HepG2 (cell line): ENCODE results near the gene EFEMP2. TPM values are rescaled to one million over a fixed set of nuclear protein-coding genes. Genes with fewer than 3 reads are reported as not detected.

Experiments
- AGO2 ChIP-seq: fragments of 200-400 bp; formaldehyde crosslinking; optimal IDR thresholded peaks from 2 replicates; pipeline ENCODE3; 2017; ENCODE audit warnings: mild to moderate bottlenecking, low read depth, low read length, moderate library complexity
- CCDC6 ChIP-seq: sonication (generic); formaldehyde crosslinking; IDR thresholded peaks from 2 replicates; pipeline ENCODE4 v1.8.1; 2022; ENCODE audit warnings: mild to moderate bottlenecking, missing genetic modification reagents, moderate library complexity
- FOXO1 ChIP-seq: sonication (generic); formaldehyde crosslinking; IDR thresholded peaks from 2 replicates; pipeline ENCODE4 v1.4.0; 2020; ENCODE audit warnings: missing genetic modification reagents
- HDAC2 ChIP-seq: sonication (generic); formaldehyde crosslinking; IDR thresholded peaks from 2 replicates; pipeline ENCODE4 v1.4.0; 2020; ENCODE audit warnings: missing genetic modification reagents
- HNRNPLL ChIP-seq: fragments of 200-400 bp; formaldehyde crosslinking; IDR thresholded peaks from 2 replicates; pipeline ENCODE4 v1.6.1; 2017; ENCODE audit warnings: mild to moderate bottlenecking, low read depth, low read length; ENCODE audit not compliant: poor library complexity, severe bottlenecking
- HOXA5 ChIP-seq: sonication (generic); formaldehyde crosslinking; IDR thresholded peaks from 2 replicates; pipeline ENCODE4 v1.4.0; 2020; ENCODE audit warnings: missing genetic modification reagents
- HOXA9 ChIP-seq: sonication (generic); formaldehyde crosslinking; IDR thresholded peaks from 2 replicates; pipeline ENCODE4 v1.8.1; 2022; ENCODE audit warnings: missing genetic modification reagents, mild to moderate bottlenecking, moderate library complexity, borderline replicate concordance
- MYC ChIP-seq: sonication (generic); formaldehyde crosslinking; IDR thresholded peaks from 2 replicates; pipeline ENCODE4 v1.9.0; 2021; ENCODE audit warnings: missing genetic modification reagents, borderline replicate concordance
- NFYB ChIP-seq: sonication (generic); formaldehyde crosslinking; IDR thresholded peaks from 2 replicates; pipeline ENCODE4 v1.4.0; 2020; ENCODE audit warnings: missing genetic modification reagents
- POLR2AphosphoS2 ChIP-seq: IDR thresholded peaks from 2 replicates; pipeline ENCODE4 v1.6.1; 2011; ENCODE audit warnings: low read depth, low read length, improper control_type of control experiment
- ZNF251 ChIP-seq: sonication (generic); formaldehyde crosslinking; IDR thresholded peaks from 2 replicates; pipeline ENCODE4 v1.9.0; 2021; ENCODE audit warnings: mild to moderate bottlenecking, missing genetic modification reagents
- ZNF274 ChIP-seq: sonication (generic); formaldehyde crosslinking; IDR thresholded peaks from 2 replicates; pipeline ENCODE4 v1.5.1; 2020; ENCODE audit warnings: mild to moderate bottlenecking, missing genetic modification reagents
- ZNF607 ChIP-seq: sonication (generic); formaldehyde crosslinking; IDR thresholded peaks from 2 replicates; pipeline ENCODE4 v1.5.1; 2020; ENCODE audit warnings: missing genetic modification reagents, mild to moderate bottlenecking, borderline replicate concordance
- polyA plus RNA-seq, 8 experiments: library from polyadenylated mRNA; depleted of rRNA in 3 of 8; stranded (reverse) in 7 of 8; unstranded in 1 of 8; fragments of >200 nt; fragmentation: Illumina TruSeq in 4 of 8; extraction: Trizol in 4 of 8; gene quantifications; 2 replicates each; pipeline versions ENCODE4 v1.2.1 to v1.2.3, GENCODE V29; 2011 to 2016; ENCODE audit warnings: low read depth in 4 of 8, missing spikeins in 1 of 8, mixed read lengths in 1 of 8; ENCODE audit not compliant: insufficient read depth in 1 of 8
- total RNA-seq, 5 experiments: library from RNA; depleted of rRNA; stranded (reverse); fragments of >200 nt; fragmentation: Illumina TruSeq; extraction: Trizol; gene quantifications; 2 replicates each; pipeline ENCODE4 v1.2.3, GENCODE V29; 2016; ENCODE audit warnings: low read depth in 1 of 5
- TF ChIP-seq, protein P1 (sequence below): IDR thresholded peaks from 2 replicates; pipeline ENCODE4 v1.6.1; 2016; ENCODE audit warnings: missing compliant biosample characterization, missing genetic modification reagents, borderline replicate concordance
- TF ChIP-seq, protein P2 (sequence below): IDR thresholded peaks from 2 replicates; pipeline ENCODE4 v1.6.1; 2016; ENCODE audit warnings: mild to moderate bottlenecking, missing biosample characterization, missing genetic modification reagents
- TF ChIP-seq, protein P3 (sequence below): sonication (generic); formaldehyde crosslinking; IDR thresholded peaks from 2 replicates; pipeline ENCODE4 v1.4.0; 2020; ENCODE audit warnings: missing genetic modification reagents
- TF ChIP-seq, protein P4 (sequence below): sonication (generic); formaldehyde crosslinking; IDR thresholded peaks from 2 replicates; pipeline ENCODE4 v1.5.0; 2020; ENCODE audit warnings: mild to moderate bottlenecking, low read depth, missing genetic modification reagents, borderline replicate concordance
- TF ChIP-seq, protein P5 (sequence below): sonication (generic); formaldehyde crosslinking; conservative IDR thresholded peaks from 2 replicates; pipeline ENCODE4 v1.8.1; 2023; ENCODE audit warnings: missing genetic modification reagents
- TF ChIP-seq, protein P6 (sequence below): IDR thresholded peaks from 2 replicates; pipeline ENCODE4 v1.6.1; 2012; ENCODE audit warnings: low read depth, low read length, improper control_type of control experiment
- TF ChIP-seq, protein P7 (sequence below): sonication (generic); formaldehyde crosslinking; IDR thresholded peaks from 2 replicates; pipeline ENCODE4 v1.5.0; 2020; ENCODE audit warnings: missing genetic modification reagents

Gene EFEMP2
- total and polyA plus RNA-seq, 2 of the 13 experiments (the other 11 are each of a cell fraction or from before 2014, with no cell fraction given), result 7.4 to 29.7 TPM

DNA sequence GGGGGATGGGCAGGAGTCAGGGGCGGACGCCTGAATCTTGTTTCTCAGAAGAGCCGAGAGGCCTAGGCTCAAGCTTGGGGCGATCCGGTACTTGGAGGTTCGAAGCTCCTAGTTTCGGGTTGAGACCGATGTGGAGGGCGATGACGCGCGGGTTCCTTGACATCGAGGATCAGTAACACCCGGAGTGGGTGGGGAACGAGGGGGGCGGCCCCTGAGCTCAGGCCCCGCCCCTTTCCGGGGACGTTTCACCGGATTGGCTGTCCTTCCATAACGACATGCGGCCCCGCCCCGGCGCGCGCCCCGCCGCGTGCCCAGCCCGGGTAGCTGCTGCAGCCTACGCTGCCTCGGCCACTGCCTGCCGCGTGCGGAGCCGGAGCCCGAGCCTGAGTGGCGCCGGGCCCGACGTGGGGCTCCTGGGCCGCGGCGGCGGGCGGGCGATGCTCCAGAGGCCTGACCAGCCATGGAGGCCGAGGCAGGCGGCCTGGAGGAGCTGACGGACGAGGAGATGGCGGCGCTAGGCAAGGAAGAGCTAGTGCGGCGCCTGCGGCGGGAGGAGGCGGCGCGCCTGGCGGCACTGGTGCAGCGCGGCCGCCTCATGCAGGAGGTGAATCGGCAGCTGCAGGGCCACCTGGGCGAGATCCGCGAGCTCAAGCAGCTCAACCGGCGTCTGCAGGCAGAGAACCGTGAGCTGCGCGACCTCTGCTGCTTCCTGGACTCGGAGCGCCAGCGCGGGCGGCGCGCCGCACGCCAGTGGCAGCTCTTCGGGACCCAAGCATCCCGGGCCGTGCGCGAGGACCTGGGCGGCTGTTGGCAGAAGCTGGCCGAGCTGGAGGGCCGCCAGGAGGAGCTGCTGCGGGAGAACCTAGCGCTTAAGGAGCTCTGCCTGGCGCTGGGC is 18.0 kb upstream of the EFEMP2 start, which contains the start of gene CCDC85B (continued):
- peak; percentile 63 for TF ChIP-seq HNRNPLL
- TF ChIP-seq, protein P1, sequence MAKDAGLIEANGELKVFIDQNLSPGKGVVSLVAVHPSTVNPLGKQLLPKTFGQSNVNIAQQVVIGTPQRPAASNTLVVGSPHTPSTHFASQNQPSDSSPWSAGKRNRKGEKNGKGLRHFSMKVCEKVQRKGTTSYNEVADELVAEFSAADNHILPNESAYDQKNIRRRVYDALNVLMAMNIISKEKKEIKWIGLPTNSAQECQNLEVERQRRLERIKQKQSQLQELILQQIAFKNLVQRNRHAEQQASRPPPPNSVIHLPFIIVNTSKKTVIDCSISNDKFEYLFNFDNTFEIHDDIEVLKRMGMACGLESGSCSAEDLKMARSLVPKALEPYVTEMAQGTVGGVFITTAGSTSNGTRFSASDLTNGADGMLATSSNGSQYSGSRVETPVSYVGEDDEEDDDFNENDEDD, result peak; percentile 90; the same call in 1 of the 2 replicates
- peak; percentile 32; the same call in 1 of the 2 replicates for TF ChIP-seq FOXO1 (CRISPR knock-in tag)
- TF ChIP-seq CCDC6 (CRISPR knock-in tag), result peak; percentile 94; the same call in 1 of the 2 replicates
- TF ChIP-seq, protein P2, sequence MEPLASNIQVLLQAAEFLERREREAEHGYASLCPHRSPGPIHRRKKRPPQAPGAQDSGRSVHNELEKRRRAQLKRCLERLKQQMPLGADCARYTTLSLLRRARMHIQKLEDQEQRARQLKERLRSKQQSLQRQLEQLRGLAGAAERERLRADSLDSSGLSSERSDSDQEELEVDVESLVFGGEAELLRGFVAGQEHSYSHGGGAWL (CRISPR knock-in tag), result peak; percentile 78; the same call in 1 of the 2 replicates
- TF ChIP-seq ZNF607, result peak; percentile 83
- TF ChIP-seq MYC, result peak; percentile 98
- peak; percentile 62; the same call in 1 of the 2 replicates for TF ChIP-seq HOXA9
- peak; percentile 64 for TF ChIP-seq POLR2AphosphoS2
- TF ChIP-seq ZNF274 (CRISPR knock-in tag), result no peak; the same call in none of the 2 replicates
- TF ChIP-seq, protein P3, sequence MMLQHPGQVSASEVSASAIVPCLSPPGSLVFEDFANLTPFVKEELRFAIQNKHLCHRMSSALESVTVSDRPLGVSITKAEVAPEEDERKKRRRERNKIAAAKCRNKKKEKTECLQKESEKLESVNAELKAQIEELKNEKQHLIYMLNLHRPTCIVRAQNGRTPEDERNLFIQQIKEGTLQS, result no peak
- TF ChIP-seq, protein P4, sequence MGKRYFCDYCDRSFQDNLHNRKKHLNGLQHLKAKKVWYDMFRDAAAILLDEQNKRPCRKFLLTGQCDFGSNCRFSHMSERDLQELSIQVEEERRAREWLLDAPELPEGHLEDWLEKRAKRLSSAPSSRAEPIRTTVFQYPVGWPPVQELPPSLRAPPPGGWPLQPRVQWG, result no peak
- TF ChIP-seq, protein P5, sequence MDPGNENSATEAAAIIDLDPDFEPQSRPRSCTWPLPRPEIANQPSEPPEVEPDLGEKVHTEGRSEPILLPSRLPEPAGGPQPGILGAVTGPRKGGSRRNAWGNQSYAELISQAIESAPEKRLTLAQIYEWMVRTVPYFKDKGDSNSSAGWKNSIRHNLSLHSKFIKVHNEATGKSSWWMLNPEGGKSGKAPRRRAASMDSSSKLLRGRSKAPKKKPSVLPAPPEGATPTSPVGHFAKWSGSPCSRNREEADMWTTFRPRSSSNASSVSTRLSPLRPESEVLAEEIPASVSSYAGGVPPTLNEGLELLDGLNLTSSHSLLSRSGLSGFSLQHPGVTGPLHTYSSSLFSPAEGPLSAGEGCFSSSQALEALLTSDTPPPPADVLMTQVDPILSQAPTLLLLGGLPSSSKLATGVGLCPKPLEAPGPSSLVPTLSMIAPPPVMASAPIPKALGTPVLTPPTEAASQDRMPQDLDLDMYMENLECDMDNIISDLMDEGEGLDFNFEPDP (CRISPR knock-in tag), result no peak
- peak; percentile 21 for TF ChIP-seq HOXA5 (CRISPR knock-in tag)
- TF ChIP-seq, protein P6, sequence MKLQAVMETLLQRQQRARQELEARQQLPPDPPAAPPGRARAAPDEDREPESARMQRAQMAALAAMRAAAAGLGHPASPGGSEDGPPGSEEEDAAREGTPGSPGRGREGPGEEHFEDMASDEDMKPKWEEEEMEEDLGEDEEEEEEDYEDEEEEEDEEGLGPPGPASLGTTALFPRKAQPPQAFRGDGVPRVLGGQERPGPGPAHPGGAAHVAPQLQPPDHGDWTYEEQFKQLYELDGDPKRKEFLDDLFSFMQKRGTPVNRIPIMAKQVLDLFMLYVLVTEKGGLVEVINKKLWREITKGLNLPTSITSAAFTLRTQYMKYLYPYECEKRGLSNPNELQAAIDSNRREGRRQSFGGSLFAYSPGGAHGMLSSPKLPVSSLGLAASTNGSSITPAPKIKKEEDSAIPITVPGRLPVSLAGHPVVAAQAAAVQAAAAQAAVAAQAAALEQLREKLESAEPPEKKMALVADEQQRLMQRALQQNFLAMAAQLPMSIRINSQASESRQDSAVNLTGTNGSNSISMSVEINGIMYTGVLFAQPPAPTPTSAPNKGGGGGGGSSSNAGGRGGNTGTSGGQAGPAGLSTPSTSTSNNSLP, result 0 out of 2 replicates have a peak, but pooled peaks have one; percentile 14
- no peak for TF ChIP-seq HDAC2 (CRISPR knock-in tag)
- TF ChIP-seq, protein P7, sequence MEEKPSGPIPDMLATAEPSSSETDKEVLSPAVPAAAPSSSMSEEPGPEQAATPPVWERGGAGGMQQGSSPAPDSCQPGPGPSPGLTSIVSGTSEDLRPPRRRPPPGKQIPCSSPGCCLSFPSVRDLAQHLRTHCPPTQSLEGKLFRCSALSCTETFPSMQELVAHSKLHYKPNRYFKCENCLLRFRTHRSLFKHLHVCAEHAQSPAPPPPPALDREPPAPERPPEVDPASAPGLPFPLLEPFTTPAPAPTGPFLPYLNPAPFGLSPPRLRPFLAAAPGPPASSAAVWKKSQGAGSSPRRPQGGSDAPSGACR (CRISPR knock-in tag), result no peak
- peak; percentile 69 for TF ChIP-seq NFYB (CRISPR knock-in tag)
- no peak for TF ChIP-seq ZNF251
- no peak for TF ChIP-seq AGO2
